Liver (tissue), 9 donors: Measurements from ENCODE around the gene SHD. TPM values are rescaled to one million over a fixed set of nuclear protein-coding genes. Genes with fewer than 3 reads are reported as not detected.
A peak's percentile ranks its signal among the peaks of the same experiment; 100 is the strongest.

ENCODE experiments used
- DNase-seq: peaks from one replicate; pipeline ENCODE4 v3.0.0-alpha.2; 2017; ENCODE audit warnings: low spot score
- H3K27ac ChIP-seq, 2 donors: one replicate each; pipeline ENCODE4 v1.7.0; 2013; ENCODE audit warnings: inconsistent platforms in 2 of 2, low read length in 2 of 2, control low read depth in 1 of 2, low read depth in 1 of 2, mild to moderate bottlenecking in 1 of 2
- H3K27me3 ChIP-seq, 4 donors: one replicate each; pipeline versions ENCODE4 v1.6.1 to v1.7.0; 2013; ENCODE audit warnings: low read length in 3 of 4, inconsistent platforms in 1 of 4, mild to moderate bottlenecking in 1 of 4, moderate library complexity in 1 of 4; ENCODE audit not compliant: control insufficient read depth in 4 of 4, insufficient read depth in 4 of 4
- H3K36me3 ChIP-seq, 4 donors: one replicate each; pipeline versions ENCODE4 v1.6.1 to v1.7.0; 2013; ENCODE audit warnings: low read length in 3 of 4, mild to moderate bottlenecking in 3 of 4, low read depth in 1 of 4, moderate library complexity in 1 of 4; ENCODE audit not compliant: control insufficient read depth in 4 of 4, insufficient read depth in 3 of 4
- H3K4me1 ChIP-seq, 4 donors: one replicate each; pipeline versions ENCODE4 v1.6.1 to v1.7.0; 2013; ENCODE audit warnings: low read length in 3 of 4, mild to moderate bottlenecking in 3 of 4, moderate library complexity in 1 of 4; ENCODE audit not compliant: control insufficient read depth in 4 of 4, insufficient read depth in 4 of 4
- H3K4me3 ChIP-seq, 3 donors: one replicate each; pipeline versions ENCODE4 v1.6.1 to v1.7.0; 2013; ENCODE audit warnings: low read length in 3 of 3, control low read depth in 1 of 3, low read depth in 1 of 3, mild to moderate bottlenecking in 1 of 3
- H3K9ac ChIP-seq, 2 donors: one replicate each; pipeline ENCODE4 v1.7.0; 2013; ENCODE audit warnings: low read length in 2 of 2, mild to moderate bottlenecking in 2 of 2, moderate library complexity in 2 of 2, control low read depth in 1 of 2, low read depth in 1 of 2
- H3K9me3 ChIP-seq, 4 donors: one replicate each; pipeline versions ENCODE4 v1.6.1 to v1.7.0; 2013; ENCODE audit warnings: low read length in 3 of 4; ENCODE audit not compliant: control insufficient read depth in 4 of 4
- EGR1 ChIP-seq, 2 donors: IDR thresholded peaks; 2 replicates each; pipeline ENCODE4 v1.6.1; 2016 to 2018; ENCODE audit warnings: antibody characterized with exemption in 2 of 2, low read depth in 2 of 2
- FOXA1 ChIP-seq: IDR thresholded peaks from 2 replicates; pipeline ENCODE4 v1.6.1; 2016; ENCODE audit warnings: antibody characterized with exemption
- FOXA2 ChIP-seq: IDR thresholded peaks from 2 replicates; pipeline ENCODE4 v1.6.1; 2016; ENCODE audit warnings: antibody characterized with exemption
- GABPA ChIP-seq, 2 donors: IDR thresholded peaks in 1 of 2; conservative IDR thresholded peaks in 1 of 2; 2 replicates each; pipeline ENCODE4 v1.6.1; 2016; ENCODE audit warnings: antibody characterized with exemption in 2 of 2, mild to moderate bottlenecking in 1 of 2, moderate library complexity in 1 of 2
- HNF4A ChIP-seq, 2 donors: conservative IDR thresholded peaks; 2 replicates each; pipeline ENCODE4 v1.6.1; 2016; ENCODE audit warnings: antibody characterized with exemption in 2 of 2, mild to moderate bottlenecking in 2 of 2
- HNF4G ChIP-seq: IDR thresholded peaks from 2 replicates; pipeline ENCODE4 v1.6.1; 2016; ENCODE audit warnings: antibody characterized with exemption
- JUND ChIP-seq, 2 donors: IDR thresholded peaks; 2 replicates each; pipeline ENCODE4 v1.6.1; 2016; ENCODE audit warnings: antibody characterized with exemption in 2 of 2
- NR2F2 ChIP-seq: IDR thresholded peaks from 2 replicates; pipeline ENCODE4 v1.6.1; 2016; ENCODE audit warnings: antibody characterized with exemption
- RAD21 ChIP-seq, 2 donors: IDR thresholded peaks; 2 replicates each; pipeline ENCODE4 v1.6.1; 2016; ENCODE audit warnings: antibody characterized with exemption in 2 of 2, mild to moderate bottlenecking in 2 of 2
- RXRA ChIP-seq, 2 donors: IDR thresholded peaks; 2 replicates each; pipeline ENCODE4 v1.6.1; 2017 to 2018; ENCODE audit warnings: antibody characterized with exemption in 2 of 2, mild to moderate bottlenecking in 1 of 2
- SP1 ChIP-seq: IDR thresholded peaks from 2 replicates; pipeline ENCODE4 v1.6.1; 2018; ENCODE audit warnings: antibody characterized with exemption, mild to moderate bottlenecking
- TAF1 ChIP-seq: conservative IDR thresholded peaks from 2 replicates; pipeline ENCODE4 v1.6.1; 2016; ENCODE audit warnings: antibody characterized with exemption, mild to moderate bottlenecking
- YY1 ChIP-seq: IDR thresholded peaks from 2 replicates; pipeline ENCODE4 v1.6.1; 2016; ENCODE audit warnings: antibody characterized with exemption, mild to moderate bottlenecking
- WGBS: extraction: QIAGEN DNeasy Blood & Tissue Kit; methylation state at CpG from one replicate; pipeline ENCODE4 v1.1.7; 2013; 5-methylcytosine and 5-hydroxymethylcytosine counted together
- polyA plus RNA-seq, 2 donors: library from polyadenylated mRNA; stranded (reverse) in 1 of 2; unstranded in 1 of 2; fragments of 200-250 nt in 1 of 2; fragments of >200 nt in 1 of 2; fragmentation: Nextera tagmentation in 1 of 2; extraction: Ambion mirVana in 1 of 2; gene quantifications; one replicate each; pipeline versions ENCODE4 v1.2.1 to v1.2.3, GENCODE V29; 2013 to 2015
- total RNA-seq, 2 donors: library from RNA; depleted of rRNA; stranded (reverse); fragments of >200 nt; gene quantifications; one replicate each; pipeline ENCODE4 v1.2.3, GENCODE V29; 2014
- TF ChIP-seq, protein P1 (sequence below): IDR thresholded peaks from 2 replicates; pipeline ENCODE4 v1.6.1; 2016; ENCODE audit warnings: antibody characterized with exemption
- TF ChIP-seq, protein P2 (sequence below): IDR thresholded peaks from 2 replicates; pipeline ENCODE4 v1.6.1; 2016; ENCODE audit warnings: antibody characterized with exemption
- TF ChIP-seq, protein P3 (sequence below): fragments of 150-350 bp; IDR thresholded peaks from 2 replicates; pipeline ENCODE4 v1.5.1; 2017; ENCODE audit warnings: improper control_type of control experiment, low read depth, low read length; ENCODE audit not compliant: missing input control
- TF ChIP-seq, protein P4 (sequence below): IDR thresholded peaks from 2 replicates; pipeline ENCODE4 v1.6.1; 2016; ENCODE audit warnings: antibody characterized with exemption
- TF ChIP-seq, protein P5 (sequence below): IDR thresholded peaks from 2 replicates; pipeline ENCODE4 v1.6.1; 2016; ENCODE audit warnings: antibody characterized with exemption, mild to moderate bottlenecking
- donor health status: healthy.
- donor health status: healthy.
- donor health status: healthy.
- donor health status: healthy.
- donor health status: healthy.

SHD gene
- total and polyA plus RNA-seq, 4 donors, result 0.09 to 15.7 (median 4.5) TPM

DNA sequence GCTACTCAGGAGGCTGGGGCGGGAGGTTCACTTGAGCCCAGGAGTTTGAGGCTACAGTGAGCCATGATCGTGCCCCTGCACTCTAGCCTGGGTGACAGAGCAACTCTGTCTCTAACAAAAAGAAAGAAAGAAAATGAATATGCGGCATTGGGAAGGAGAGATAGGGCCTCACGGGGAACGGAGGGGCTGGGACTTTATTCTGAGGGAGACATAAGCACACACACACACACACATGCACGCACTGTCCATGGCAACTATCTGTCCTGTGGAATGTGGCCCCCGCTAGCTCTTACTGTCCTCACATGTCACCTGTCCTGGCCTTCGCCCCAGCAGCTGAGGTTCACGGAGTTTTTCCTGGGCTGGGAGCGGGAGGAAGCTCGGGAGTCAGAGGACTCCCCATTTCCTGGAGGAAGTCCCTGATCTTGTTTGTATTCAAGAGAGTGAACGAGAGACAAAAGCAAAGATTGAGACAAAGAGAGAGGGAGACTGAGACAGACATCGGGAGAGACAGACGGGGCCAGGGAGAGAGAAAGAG, 58.9 kb downstream of the SHD start:
- H3K27ac ChIP-seq, result peak overlapping the region; percentile 88 to 92
- 8% methylated on average over 14 of the region's 14 CpGs for WGBS
- peak overlapping the region; percentile 1 to 78 for H3K9ac ChIP-seq
- H3K9me3 ChIP-seq, result no peaks in the 10 kb centered on the region
- peaks cover 0 to 3% (median 1%) of the 10 kb centered on the region in 4 donors for H3K36me3 ChIP-seq
- peak; percentile 64 for DNase-seq
- H3K27me3 ChIP-seq, result no peaks in the 10 kb centered on the region
- H3K4me1 ChIP-seq, result peaks cover 5 to 42% (median 29%) of the 10 kb centered on the region in 4 donors
- H3K4me3 ChIP-seq, result peak overlapping the region; percentile 51 to 88 (median 67)
- no peak for TF ChIP-seq YY1
- TF ChIP-seq HNF4G, result no peak
- no peak for TF ChIP-seq TAF1
- peak in 1 of 2 donors; percentile 16 for TF ChIP-seq EGR1 (IDR thresholded peaks at IDR 0.05; ENCODE audit: low read depth in 2 of 2)
- TF ChIP-seq, protein P1, sequence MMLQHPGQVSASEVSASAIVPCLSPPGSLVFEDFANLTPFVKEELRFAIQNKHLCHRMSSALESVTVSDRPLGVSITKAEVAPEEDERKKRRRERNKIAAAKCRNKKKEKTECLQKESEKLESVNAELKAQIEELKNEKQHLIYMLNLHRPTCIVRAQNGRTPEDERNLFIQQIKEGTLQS, result no peak
- peak; percentile 68 to 70 for TF ChIP-seq RXRA (IDR thresholded peaks at IDR 0.05)
- no peak for TF ChIP-seq GABPA (IDR thresholded peaks at IDR 0.05 in 1 of 2, conservative IDR thresholded peaks at IDR 0.05 in 1 of 2)
- TF ChIP-seq, protein P2, sequence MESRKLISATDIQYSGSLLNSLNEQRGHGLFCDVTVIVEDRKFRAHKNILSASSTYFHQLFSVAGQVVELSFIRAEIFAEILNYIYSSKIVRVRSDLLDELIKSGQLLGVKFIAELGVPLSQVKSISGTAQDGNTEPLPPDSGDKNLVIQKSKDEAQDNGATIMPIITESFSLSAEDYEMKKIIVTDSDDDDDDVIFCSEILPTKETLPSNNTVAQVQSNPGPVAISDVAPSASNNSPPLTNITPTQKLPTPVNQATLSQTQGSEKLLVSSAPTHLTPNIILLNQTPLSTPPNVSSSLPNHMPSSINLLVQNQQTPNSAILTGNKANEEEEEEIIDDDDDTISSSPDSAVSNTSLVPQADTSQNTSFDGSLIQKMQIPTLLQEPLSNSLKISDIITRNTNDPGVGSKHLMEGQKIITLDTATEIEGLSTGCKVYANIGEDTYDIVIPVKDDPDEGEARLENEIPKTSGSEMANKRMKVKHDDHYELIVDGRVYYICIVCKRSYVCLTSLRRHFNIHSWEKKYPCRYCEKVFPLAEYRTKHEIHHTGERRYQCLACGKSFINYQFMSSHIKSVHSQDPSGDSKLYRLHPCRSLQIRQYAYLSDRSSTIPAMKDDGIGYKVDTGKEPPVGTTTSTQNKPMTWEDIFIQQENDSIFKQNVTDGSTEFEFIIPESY, result no peak
- TF ChIP-seq, protein P3, sequence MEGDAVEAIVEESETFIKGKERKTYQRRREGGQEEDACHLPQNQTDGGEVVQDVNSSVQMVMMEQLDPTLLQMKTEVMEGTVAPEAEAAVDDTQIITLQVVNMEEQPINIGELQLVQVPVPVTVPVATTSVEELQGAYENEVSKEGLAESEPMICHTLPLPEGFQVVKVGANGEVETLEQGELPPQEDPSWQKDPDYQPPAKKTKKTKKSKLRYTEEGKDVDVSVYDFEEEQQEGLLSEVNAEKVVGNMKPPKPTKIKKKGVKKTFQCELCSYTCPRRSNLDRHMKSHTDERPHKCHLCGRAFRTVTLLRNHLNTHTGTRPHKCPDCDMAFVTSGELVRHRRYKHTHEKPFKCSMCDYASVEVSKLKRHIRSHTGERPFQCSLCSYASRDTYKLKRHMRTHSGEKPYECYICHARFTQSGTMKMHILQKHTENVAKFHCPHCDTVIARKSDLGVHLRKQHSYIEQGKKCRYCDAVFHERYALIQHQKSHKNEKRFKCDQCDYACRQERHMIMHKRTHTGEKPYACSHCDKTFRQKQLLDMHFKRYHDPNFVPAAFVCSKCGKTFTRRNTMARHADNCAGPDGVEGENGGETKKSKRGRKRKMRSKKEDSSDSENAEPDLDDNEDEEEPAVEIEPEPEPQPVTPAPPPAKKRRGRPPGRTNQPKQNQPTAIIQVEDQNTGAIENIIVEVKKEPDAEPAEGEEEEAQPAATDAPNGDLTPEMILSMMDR, result no peak
- no peak for TF ChIP-seq FOXA1
- TF ChIP-seq NR2F2, result no peak
- TF ChIP-seq, protein P4, sequence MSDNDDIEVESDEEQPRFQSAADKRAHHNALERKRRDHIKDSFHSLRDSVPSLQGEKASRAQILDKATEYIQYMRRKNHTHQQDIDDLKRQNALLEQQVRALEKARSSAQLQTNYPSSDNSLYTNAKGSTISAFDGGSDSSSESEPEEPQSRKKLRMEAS, result peak; percentile 33
- TF ChIP-seq HNF4A (conservative IDR thresholded peaks at IDR 0.05), result peak; percentile 34 to 54
- no peak for TF ChIP-seq JUND (IDR thresholded peaks at IDR 0.05)
- TF ChIP-seq RAD21 (IDR thresholded peaks at IDR 0.05), result peak in 1 of 2 donors; percentile 4
- TF ChIP-seq, protein P5, sequence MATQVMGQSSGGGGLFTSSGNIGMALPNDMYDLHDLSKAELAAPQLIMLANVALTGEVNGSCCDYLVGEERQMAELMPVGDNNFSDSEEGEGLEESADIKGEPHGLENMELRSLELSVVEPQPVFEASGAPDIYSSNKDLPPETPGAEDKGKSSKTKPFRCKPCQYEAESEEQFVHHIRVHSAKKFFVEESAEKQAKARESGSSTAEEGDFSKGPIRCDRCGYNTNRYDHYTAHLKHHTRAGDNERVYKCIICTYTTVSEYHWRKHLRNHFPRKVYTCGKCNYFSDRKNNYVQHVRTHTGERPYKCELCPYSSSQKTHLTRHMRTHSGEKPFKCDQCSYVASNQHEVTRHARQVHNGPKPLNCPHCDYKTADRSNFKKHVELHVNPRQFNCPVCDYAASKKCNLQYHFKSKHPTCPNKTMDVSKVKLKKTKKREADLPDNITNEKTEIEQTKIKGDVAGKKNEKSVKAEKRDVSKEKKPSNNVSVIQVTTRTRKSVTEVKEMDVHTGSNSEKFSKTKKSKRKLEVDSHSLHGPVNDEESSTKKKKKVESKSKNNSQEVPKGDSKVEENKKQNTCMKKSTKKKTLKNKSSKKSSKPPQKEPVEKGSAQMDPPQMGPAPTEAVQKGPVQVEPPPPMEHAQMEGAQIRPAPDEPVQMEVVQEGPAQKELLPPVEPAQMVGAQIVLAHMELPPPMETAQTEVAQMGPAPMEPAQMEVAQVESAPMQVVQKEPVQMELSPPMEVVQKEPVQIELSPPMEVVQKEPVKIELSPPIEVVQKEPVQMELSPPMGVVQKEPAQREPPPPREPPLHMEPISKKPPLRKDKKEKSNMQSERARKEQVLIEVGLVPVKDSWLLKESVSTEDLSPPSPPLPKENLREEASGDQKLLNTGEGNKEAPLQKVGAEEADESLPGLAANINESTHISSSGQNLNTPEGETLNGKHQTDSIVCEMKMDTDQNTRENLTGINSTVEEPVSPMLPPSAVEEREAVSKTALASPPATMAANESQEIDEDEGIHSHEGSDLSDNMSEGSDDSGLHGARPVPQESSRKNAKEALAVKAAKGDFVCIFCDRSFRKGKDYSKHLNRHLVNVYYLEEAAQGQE, result no peak
- no peak for TF ChIP-seq FOXA2
- TF ChIP-seq SP1, result no peak
